GM13976 (cell line): Measurements from ENCODE around the gene FOLR1.

ENCODE experiments used
- DNase-seq: peaks from one replicate; pipeline ENCODE4 v3.0.0; 2012; ENCODE audit warnings: low spot score
- in situ Hi-C: fragments of 300-500 bp; cut with MboI; formaldehyde crosslinking; loops from one replicate; pipeline ENCODE4 v1.12.0; 2022; ENCODE audit warnings: low sequenced_read_pairs, mixed read lengths, inconsistent platforms; ENCODE audit not compliant: unreplicated experiment
- TF ChIP-seq, protein P1 (sequence below): IDR thresholded peaks from 2 replicates; pipeline ENCODE4 v1.5.1; 2012; ENCODE audit warnings: borderline replicate concordance, mild to moderate bottlenecking; ENCODE audit not compliant: insufficient read depth; ENCODE audit errors: extremely low read depth, missing control alignments, control extremely low read depth

FOLR1 gene

DNA sequence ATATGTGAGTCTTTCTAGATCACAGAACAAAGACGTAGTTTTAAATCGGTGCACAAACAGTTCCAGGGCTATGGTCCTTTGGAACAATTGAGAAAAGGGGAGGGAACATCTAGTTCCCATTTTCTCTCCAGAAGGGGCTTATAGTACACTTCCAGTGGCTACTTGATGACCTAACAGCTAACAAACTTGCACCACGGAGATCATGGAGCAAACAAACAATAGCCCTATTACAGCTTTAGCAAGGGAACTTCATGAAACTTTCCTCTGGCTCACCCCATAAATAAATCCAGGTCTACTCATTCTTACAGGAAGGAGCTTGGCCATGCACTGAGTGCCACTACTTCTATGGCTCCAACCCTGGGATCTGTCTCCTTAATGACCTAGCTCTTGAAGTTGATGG lies 16.3 kb downstream of the FOLR1 start:
- in situ Hi-C loops: no loop called here
- TF ChIP-seq, protein P1, sequence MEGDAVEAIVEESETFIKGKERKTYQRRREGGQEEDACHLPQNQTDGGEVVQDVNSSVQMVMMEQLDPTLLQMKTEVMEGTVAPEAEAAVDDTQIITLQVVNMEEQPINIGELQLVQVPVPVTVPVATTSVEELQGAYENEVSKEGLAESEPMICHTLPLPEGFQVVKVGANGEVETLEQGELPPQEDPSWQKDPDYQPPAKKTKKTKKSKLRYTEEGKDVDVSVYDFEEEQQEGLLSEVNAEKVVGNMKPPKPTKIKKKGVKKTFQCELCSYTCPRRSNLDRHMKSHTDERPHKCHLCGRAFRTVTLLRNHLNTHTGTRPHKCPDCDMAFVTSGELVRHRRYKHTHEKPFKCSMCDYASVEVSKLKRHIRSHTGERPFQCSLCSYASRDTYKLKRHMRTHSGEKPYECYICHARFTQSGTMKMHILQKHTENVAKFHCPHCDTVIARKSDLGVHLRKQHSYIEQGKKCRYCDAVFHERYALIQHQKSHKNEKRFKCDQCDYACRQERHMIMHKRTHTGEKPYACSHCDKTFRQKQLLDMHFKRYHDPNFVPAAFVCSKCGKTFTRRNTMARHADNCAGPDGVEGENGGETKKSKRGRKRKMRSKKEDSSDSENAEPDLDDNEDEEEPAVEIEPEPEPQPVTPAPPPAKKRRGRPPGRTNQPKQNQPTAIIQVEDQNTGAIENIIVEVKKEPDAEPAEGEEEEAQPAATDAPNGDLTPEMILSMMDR: no peak
- DNase-seq: no peak

DNA sequence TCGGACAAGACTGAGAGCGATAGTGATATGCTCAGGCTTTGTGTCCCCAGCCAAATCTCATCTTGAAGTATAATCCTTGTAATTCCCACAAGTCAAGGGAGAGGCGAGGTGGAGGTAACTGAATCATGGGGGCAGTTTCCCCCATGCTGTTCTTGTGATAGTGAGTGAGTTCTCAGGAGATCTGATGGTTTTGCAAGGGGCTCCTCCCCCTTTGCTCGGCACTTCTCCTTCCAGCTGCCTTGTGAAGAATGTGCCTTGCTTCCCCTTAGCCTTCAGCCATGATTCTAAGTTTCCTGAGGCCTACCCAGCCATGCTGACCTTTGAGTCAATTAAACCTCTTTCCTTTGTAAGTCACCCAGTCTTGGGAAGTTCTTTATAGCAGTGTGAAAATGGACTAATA lies 17.2 kb downstream of the FOLR1 start:
- in situ Hi-C loops: no loop called here
- TF ChIP-seq, protein P1: no peak
- DNase-seq: no peak

DNA sequence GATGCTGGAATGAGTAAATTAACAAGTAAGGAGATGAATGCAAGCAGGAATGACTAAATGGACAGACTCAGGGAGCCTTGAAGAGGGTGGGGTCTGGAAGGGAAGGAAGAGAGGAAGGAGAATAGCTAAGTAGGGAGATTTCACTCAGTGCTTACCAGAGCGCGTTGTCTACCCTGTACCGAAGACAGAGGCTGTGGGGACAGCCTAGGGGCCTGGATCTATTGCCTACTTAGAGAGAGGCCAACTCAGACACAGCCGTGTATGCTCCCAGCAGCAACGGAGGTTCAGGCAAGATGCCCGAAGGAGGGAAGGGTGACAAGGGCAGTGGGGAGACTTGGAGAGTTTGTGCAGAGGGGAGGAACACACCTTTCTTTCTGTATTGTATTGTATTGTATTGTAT lies 24.7 kb downstream of the FOLR1 start, which contains the start of gene FOLR2:
Gene FOLR2 (plus strand): TSS at position 157 of the 400 bp plus-strand sequence. CDS start 1,791 bp downstream, outside the sequence.
- DNase-seq: no peak
- in situ Hi-C loops: no loop called here
- TF ChIP-seq, protein P1: no peak

DNA sequence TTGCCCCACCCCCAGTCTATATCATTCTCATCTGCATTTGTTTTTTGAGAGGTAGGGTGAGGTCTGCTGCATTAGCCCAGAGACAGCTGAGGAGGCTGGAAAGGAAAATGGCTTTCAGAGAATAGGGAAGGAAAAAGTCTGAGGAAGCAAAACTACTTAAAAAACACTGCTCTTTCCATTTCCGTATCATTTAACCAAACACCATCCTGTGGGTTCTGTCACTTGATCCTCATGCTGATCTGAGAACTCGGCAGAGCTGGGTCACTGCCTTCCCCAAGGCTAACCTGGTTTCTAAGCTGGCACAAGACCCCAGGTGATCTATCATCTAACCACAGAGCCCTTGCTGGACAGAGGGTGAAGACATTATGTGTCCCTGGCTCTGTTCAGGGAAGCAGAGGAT lies 25.9 kb downstream of the FOLR1 start:
- TF ChIP-seq, protein P1: no peak
- no peak for DNase-seq
- in situ Hi-C loops: no loop called here

DNA sequence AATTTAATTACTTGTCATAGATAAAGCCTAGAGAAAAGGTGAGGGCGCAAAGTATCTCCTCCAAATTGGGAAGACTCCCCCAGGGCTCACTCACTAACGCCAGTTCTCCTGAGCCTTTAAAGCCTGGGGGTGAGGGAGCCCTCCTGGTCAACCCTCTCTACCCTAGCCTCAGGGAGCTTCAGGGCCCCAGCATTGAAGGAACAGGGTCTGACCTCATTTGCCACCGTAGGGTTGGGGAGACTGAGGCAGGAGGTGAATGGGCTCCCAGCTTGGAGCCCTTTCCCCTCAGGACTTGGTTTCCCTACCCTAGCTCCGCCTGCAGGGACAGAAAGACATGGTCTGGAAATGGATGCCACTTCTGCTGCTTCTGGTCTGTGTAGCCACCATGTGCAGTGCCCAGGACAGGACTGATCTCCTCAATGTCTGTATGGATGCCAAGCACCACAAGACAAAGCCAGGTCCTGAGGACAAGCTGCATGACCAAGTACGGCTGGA lies 26.4 kb downstream of the FOLR1 start:
- in situ Hi-C loops: no loop called here
- TF ChIP-seq, protein P1: no peak
- no peak for DNase-seq

DNA sequence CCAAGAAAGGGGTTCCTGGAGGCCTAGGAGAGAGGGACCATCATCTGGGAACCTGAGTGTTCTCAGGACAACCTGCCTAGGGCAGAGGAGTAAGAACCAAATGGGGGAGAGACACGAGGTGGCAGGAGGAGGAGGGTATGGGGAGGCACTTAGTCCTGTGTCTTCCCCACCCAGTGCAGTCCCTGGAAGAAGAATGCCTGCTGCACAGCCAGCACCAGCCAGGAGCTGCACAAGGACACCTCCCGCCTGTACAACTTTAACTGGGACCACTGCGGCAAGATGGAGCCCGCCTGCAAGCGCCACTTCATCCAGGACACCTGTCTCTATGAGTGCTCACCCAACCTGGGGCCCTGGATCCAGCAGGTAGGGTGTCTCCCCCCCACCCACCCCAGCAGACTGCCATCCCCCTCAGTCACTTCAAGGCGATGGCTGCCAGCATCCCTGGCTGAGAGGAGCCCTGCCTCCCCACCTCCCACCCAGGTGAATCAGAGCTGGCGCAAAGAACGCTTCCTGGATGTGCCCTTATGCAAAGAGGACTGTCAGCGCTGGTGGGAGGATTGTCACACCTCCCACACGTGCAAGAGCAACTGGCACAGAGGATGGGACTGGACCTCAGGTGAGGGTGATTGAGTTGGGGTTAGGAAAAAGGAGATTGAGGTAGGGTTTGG lies 28.9 kb downstream of the FOLR1 start:
- DNase-seq: no peak
- in situ Hi-C loops: no loop called here
- TF ChIP-seq, protein P1: no peak
